ENCODE results near the gene S100A4.
"Not testable (repeated sequence)": the region's sequence is repeated elsewhere in the genome, so short reads cannot be mapped to it uniquely, and the experiment has no call there.

- not testable (repeated sequence) for TF ChIP-seq POLR2A (IDR thresholded peaks at IDR 0.05; ENCODE audit: low read length); GATA1 (IDR thresholded peaks at IDR 0.05; ENCODE audit: low read depth, low read length)
Observed at GRCh38 chr1:153583514-153583913, 37.9 kb upstream of the S100A4 start.
